NCI-H2227 treated with DMSO at 0.1 percent for 48 hours (cell line): ENCODE measurements around the gene LRSAM1.

ENCODE experiments used
- DNase-seq: peaks from one replicate; lab custom pipeline; 2025; lab: John Stamatoyannopoulos, UW

The LRSAM1 gene

GRCh38 chr9:127497656-127498290, 46.5 kb downstream of the LRSAM1 start:
- DNase-seq, result no peak

DNA sequence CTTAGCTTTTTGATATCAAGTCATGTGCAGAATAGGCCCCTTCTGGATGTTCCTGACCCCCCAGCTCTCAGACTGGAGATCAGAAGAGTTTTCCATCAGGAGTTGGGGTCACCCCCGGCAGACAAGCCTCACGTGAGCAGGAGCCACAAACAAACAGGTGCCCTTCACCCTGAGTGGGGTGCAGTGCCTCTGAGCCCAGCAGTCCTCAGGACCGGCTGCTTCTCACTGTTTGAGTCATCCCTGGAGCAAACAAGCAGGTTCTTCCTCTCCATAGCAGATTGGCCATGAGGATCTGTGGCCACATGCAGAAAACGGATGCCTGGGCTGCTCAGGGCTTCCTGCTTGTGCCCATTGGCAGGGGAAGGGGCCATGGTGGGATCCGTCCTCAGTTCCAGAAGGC, 47.0 kb downstream of the LRSAM1 start:
- DNase-seq, result no peak

- no peak for DNase-seq
These were observed 49.1 kb downstream of the LRSAM1 start for GRCh38 chr9:127500399-127500798.

DNA sequence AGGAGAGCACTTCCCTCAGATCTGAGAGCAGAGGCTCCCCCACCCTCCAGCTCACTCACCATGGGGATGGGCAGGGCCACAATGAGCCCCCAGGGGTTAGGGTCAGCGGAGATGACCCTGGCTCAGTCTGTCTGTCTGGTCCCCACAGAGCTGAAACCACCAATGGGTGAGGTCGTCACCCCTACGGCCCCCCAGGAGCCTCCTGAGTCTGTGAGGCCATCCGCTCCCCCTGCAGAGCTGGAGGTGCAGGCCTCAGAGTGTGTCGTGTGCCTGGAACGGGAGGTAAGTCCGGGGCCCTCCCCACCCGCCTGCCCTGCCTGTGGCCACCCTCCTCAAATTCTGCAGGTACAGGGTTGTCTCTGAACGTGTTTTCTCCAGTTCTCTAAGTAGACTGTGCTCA, 49.6 kb downstream of the LRSAM1 start:
- DNase-seq, result no peak

GRCh38 chr9:127501821-127502343, 50.6 kb downstream of the LRSAM1 start:
- DNase-seq, result no peak

GRCh38 chr9:127502706-127503378, 51.5 kb downstream of the LRSAM1 start:
- DNase-seq, result no peak

DNA sequence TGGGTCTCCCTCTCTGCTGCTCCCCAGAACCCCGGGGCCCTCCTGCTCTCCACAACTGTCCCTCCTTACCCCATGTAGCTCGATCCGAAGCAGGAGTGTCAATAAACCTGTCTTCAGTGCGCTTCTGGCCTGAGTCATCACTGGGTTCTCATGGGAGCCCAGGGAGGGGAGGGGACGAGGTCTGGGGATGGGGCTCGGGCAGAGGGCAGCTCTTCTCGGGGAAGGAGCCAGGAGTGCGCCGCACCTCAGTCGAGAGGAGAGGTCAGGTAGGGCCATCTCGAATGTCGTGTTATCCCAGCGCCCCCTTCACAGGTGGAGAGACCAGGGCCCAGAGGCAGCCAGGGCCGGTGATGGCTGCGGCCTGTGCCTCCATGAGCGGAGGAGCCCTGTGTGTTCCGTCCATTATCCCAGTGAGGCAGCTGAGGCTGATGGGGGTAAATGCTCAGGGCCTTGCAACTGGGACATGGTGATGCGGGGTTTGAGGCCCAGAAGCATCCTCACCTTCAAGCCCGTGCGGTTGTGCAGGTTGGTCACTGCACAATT, 52.1 kb downstream of the LRSAM1 start:
- DNase-seq, result no peak

DNA sequence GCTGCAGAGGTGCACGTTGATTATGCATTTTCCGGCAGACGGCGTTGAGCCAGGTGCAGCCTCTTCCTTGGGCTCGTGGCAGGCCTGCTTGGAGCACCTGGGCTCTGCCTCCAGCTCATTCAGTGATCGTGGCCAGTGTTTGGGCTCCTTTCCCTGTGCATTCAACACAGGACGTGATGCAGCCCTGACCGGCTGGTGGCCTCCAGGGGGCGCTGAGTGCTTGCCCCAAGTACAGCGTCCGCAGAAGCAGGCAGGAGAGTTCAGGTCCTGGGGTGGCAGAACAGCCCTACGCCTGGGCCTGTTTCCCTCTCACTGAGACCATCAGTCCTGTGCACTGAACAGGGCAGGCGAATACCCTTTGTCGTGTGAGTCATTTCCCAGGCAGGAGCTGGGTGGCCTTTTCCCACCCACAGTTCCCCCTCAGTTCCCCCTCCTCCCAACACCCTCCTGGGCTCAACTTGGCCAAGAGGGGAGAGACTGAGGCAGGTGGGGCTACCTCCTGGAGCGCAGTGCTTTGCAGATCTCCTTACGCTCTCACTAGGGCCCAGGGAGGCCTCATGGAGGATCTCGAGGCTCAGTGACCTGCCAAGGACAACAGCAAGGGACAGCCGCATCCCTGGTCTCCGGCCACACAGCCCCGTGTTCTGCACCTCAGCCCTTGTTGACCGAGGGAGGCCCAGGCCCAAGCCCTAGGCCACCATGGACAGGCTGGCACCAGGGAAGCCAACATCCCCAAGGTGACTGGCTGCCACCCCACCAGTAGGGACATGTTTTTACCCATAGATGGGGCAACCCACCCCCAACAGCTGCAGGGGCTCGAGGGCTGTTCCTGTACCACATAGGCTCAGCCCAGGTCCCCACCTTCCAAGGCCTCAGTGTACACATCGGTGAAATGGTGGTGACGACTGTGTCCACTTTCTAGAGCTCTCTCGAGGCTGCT, 52.9 kb downstream of the LRSAM1 start:
- DNase-seq, result peak; percentile 31

DNA sequence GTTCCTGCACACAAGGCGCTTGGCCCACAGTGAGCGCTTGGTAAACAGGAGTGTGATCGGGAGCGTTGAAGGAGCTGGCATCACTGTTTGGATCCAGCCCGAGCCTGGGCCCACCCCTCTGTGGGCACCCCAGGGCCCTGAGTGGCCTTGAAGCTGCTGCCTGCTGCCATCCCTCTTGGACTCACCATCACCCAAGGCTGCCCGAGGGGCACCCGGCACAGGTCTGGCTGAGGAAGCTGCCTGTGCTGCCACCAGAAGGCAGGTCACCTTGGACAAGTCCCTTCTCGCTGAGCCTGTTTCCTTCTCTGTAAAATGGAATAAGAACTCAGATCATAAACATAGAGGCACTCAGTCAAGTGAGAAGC, 53.6 kb downstream of the LRSAM1 start:
- no peak for DNase-seq

DNA sequence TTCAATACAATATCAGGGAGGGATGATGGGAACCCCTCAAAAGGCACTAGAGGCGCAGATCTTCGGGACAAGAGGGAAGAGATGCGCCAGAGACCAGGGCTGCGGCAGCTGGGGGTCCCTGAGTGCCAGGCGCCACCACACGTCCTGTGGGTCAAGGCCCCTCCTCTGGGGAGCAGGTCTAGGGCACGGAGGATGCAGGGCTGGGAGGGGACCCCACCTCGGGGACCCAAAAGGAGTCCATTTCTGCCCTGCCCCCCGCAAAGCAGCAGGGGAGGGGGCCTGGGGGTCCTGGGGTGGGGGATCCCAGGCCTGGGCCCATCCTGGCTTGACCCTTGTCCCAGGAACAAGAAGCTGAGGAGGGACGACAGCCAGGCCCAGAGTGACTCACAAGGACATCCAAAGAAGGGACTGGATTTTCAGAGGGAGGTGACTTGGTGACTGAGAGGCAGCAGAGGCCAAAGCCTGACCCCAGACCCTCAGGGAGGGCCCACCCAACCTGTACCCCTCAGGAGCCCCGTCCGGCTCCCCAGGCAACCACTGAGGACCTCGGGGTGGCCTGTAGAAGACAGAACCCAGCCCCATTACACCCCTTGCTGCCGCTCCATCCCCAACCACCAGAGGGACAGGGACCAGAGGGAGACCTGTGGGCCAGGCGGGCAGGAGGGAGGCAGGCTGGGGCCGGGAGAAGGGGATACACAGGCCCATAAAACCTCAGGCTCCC, 54.2 kb downstream of the LRSAM1 start:
- no peak for DNase-seq

- no peak for DNase-seq
These were observed 55.0 kb downstream of the LRSAM1 start for GRCh38 chr9:127506117-127506813.

- DNase-seq, result no peak
These were observed 55.8 kb downstream of the LRSAM1 start for GRCh38 chr9:127506814-127507750.

DNA sequence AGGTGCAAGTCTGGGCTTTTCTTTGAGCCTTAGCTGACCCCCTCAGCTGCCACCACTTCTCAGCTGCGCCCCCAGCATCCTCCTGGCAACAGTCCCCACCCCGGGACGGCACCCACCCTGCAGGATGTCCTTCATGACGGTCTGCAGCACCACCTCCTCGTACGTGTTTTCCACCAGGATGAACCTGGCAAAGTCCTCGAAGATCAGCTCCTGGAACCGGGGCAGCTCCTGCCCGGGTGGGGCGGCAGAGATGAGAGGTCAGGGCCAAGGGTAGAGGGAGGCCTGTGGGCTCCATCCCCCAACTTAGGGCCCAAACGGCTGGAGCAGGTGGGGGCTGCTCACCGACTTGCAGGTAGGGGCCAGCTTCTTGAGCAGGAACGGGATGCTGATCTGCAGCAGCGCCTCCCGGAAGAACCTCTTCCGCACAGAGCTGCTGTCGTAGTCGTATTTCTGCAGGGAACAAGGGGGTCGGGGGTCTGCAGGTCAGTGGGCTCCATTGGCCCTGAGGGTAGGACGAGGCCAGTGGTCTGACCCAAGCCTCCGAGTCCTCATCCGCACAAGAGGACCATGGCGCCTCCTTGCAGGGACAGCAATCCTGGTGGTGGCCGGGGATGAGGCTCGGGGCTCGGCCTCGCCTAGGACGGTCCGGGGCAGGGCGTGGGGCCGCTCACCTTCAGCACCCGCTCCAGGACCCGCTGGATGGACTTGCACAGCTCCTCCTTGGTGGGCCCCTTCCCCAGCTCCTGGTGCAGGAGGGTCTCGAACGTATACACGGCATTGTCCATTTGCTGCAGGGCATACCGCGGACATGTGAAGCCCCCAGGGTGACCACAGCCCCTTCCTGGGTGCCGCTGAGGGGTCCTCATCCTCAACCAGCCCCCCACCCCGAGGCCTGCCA, 56.7 kb downstream of the LRSAM1 start:
- no peak for DNase-seq

DNA sequence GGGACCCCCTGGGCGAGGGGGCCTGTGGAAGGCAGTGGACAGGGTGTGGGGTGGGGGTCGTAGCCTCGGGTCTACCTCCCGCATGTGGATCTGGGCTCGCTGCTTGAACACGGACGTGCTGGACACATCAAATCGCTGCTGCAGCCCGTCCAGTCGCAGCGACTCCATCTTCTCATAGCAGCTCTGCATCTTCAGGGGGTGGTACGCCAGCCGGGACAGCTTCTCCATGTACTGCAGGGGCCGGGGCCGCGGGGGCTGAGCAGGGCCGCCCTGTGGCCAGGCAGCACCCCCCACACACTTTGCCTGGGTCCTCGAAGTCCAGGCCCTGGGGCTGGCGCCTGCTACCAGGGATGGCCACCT, 57.6 kb downstream of the LRSAM1 start:
- no peak for DNase-seq

GRCh38 chr9:127509261-127509954, 58.1 kb downstream of the LRSAM1 start:
- DNase-seq, result no peak

DNA sequence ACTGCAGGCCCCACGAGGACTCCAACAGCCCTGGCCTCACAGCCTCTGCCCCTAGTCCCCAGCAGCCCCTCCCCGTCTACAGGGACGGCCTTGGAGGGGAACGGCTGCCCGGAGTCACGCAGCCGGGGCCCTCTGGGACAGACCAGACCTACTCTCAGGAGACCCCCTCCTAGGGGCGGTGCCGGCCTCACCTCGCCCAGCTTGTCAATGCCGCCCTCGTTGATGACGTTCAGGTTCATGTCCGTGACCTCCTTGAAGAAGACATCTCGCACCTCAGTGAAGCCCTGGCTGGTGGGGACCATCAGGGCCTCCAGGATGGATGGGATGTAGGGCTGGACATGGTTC, 58.6 kb downstream of the LRSAM1 start:
- DNase-seq, result no peak

DNA sequence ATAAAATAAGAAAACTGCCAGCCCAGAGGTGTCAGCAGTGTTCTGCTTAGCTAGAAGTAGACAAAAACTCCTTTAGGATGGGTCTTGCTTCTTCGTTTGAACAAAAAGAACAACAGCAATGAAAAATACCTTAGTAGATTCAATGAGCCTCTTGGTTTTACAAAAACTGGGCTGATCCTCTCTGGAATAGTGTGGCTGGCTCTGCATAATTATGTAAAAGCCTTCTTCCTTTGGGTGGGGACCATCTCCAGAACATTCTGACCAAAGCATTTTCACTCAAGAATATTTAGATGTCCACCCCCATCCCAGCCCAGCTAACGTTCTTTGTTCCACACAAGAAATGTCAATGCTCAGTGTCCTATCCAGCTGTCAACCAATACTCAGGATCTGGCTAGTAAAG, 63.2 kb downstream of the LRSAM1 start:
- no peak for DNase-seq

DNA sequence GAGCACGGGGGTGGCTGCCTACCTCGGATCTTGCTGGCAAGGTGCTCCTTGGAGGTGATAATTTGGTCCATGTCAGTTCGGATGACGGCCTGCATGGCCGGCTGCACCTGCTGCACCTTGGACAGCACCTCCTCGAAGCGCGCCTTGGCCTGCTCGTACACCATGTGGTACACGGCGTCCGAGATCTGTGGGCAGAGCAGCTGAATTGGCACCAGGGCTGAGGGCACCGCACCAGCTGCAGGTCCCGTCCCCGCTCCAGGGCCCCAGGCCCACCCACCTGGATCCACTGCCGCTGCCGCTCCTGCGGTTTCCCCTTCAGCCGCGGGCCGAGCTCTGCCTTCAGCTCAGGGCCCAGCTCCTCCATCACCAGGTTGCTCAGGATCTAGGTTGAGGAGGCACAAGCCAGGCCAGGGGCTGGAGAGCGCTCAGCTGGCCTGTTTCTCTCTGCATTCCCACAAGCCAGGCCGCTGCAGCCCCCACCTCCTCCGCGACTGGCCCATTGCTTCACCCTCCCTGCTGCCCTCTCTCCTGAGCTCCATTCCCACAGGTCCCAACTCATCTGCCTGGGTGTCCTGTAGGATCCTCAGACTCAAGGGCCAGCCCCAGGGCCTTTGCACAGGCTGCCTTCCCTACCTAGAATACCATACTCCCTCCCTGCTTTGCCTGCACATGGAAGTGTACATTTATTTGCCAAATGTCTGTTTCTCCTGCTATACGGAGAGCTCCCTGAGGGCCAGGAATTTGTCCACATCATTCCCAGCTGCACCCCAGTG, 65.7 kb downstream of the LRSAM1 start:
- DNase-seq, result no peak
